ENCODE data around the gene SLC16A12.

The SLC16A12 gene

DNA sequence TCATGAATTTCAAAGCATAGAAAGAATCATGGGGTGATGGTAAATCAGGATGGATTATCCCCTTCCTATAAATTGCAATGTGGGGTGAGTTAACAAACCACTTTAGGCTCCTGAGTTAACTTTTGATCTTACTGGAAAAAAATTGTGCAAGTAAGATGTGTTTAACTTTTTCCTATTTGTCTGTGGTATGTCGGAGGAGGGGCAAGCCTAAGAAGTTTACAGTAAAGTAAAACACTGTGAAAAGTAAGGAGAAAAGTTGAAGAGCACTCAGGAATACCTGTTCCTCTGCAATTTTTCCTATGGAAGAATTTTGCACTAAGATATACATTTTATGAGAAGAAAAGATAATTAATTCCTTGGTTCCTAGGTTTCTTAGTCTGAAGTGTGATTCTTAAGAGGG lies 76.6 kb downstream of the SLC16A12 start:
- Histone ChIP-seq H3K4me1 (ENCODE audit: control insufficient read depth, insufficient read depth, low read depth, low read length) (no peaks in the 10 kb centered on the region), H2BK15ac (ENCODE audit: low read depth, poor library complexity, severe bottlenecking) (no peak overlapping the region), H3K4me3 (ENCODE audit: insufficient read depth in 1 of 2, low read depth in 1 of 2, low read length in 2 of 2) (no peak overlapping the region), H3K14ac (ENCODE audit: low read length in 2 of 2) (no peak overlapping the region), H3K23ac (ENCODE audit: low read length in 2 of 2) (no peak overlapping the region), H2BK120ac (ENCODE audit: low read depth, low read length) (no peak overlapping the region), H3K9ac (ENCODE audit: low read length) (no peak overlapping the region), H2BK5ac (ENCODE audit: low read depth, low read length, poor library complexity, severe bottlenecking) (no peak overlapping the region), H3K79me1 (replicated peaks; ENCODE audit: low read length, poor library complexity, severe bottlenecking) (no peaks in the 10 kb centered on the region), H3K27ac (ENCODE audit: low read length, poor library complexity, severe bottlenecking) (no peak overlapping the region), H2AFZ (ENCODE audit: low read depth, low read length) (no peak overlapping the region), H3K9me3 (ENCODE audit: control insufficient read depth, low read length) (no peaks in the 10 kb centered on the region), H3K4ac (ENCODE audit: low read depth in 1 of 2, low read length in 2 of 2) (no peak overlapping the region), H3K36me3 (ENCODE audit: control insufficient read depth in 1 of 2, insufficient read depth in 2 of 2, low read depth in 1 of 2, low read length in 2 of 2) (no peaks in the 10 kb centered on the region), H2AK5ac (ENCODE audit: low read length, severe bottlenecking) (no peak overlapping the region), H3K4me2 (ENCODE audit: low read length, poor library complexity, severe bottlenecking) (no peak overlapping the region), H3K27me3 (ENCODE audit: control insufficient read depth in 1 of 2, insufficient read depth in 1 of 2, low read length in 2 of 2) (no peaks in the 10 kb centered on the region), H3K18ac (ENCODE audit: low read depth in 1 of 2, low read length in 2 of 2) (no peak overlapping the region), H4K91ac (ENCODE audit: low read length) (no peak overlapping the region), H4K8ac (ENCODE audit: low read length) (no peak overlapping the region), H2BK12ac (ENCODE audit: low read length in 2 of 2) (no peak overlapping the region)
- DNase-seq: peak; percentile 66
- WGBS: 76% methylated on average over 1 of the region's 1 CpG

DNA sequence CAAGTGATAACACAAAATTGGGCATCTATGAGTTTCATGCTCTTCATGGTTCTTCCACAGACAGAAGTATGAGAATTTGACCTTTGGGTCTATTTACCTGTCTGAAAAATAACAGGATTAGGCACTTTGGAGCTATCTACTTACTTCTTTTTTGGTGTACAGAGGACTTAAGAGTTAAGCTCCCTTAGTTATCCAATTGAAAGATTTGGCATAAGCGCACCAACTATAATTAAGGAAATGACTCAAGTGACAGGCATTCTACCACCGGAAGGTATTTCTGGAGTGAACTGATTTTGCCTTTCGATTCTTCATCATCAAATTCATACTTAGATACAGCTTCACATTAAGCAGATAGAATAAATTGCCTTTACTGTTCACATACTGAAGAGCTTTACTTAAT lies 77.1 kb downstream of the SLC16A12 start:
- peak overlapping the region; percentile 58 for H2BK120ac ChIP-seq (ENCODE audit: low read depth, low read length)
- no peak overlapping the region for H2AFZ ChIP-seq (ENCODE audit: low read depth, low read length)
- H3K9ac ChIP-seq (ENCODE audit: low read length): no peak overlapping the region
- no peak overlapping the region for H2BK15ac ChIP-seq (ENCODE audit: low read depth, poor library complexity, severe bottlenecking)
- peak overlapping the region; percentile 75 for H4K8ac ChIP-seq (ENCODE audit: low read length)
- peak overlapping the region; percentile 44 for H2AK5ac ChIP-seq (ENCODE audit: low read length, severe bottlenecking)
- H2BK5ac ChIP-seq (ENCODE audit: low read depth, low read length, poor library complexity, severe bottlenecking): no peak overlapping the region
- no peak overlapping the region for H3K23ac ChIP-seq (ENCODE audit: low read length in 2 of 2)
- H3K27me3 ChIP-seq (ENCODE audit: control insufficient read depth in 1 of 2, insufficient read depth in 1 of 2, low read length in 2 of 2): no peaks in the 10 kb centered on the region
- no peaks in the 10 kb centered on the region for H3K36me3 ChIP-seq (ENCODE audit: control insufficient read depth in 1 of 2, insufficient read depth in 2 of 2, low read depth in 1 of 2, low read length in 2 of 2)
- no peak overlapping the region for H3K4me2 ChIP-seq (ENCODE audit: low read length, poor library complexity, severe bottlenecking)
- WGBS: no CpG with 5 or more reads among the region's 3 CpGs
- peak overlapping the region; percentile 37 to 87 for H3K18ac ChIP-seq (ENCODE audit: low read depth in 1 of 2, low read length in 2 of 2)
- DNase-seq: peak; percentile 64
- no peaks in the 10 kb centered on the region for H3K79me1 ChIP-seq (replicated peaks; ENCODE audit: low read length, poor library complexity, severe bottlenecking)
- no peak overlapping the region for H3K27ac ChIP-seq (ENCODE audit: low read length, poor library complexity, severe bottlenecking)
- no peak overlapping the region for H3K14ac ChIP-seq (ENCODE audit: low read length in 2 of 2)
- H3K9me3 ChIP-seq (ENCODE audit: control insufficient read depth, low read length): no peaks in the 10 kb centered on the region
- H3K4me1 ChIP-seq (ENCODE audit: control insufficient read depth, insufficient read depth, low read depth, low read length): no peaks in the 10 kb centered on the region
- no peak overlapping the region for H3K4me3 ChIP-seq (ENCODE audit: insufficient read depth in 1 of 2, low read depth in 1 of 2, low read length in 2 of 2)
- H2BK12ac ChIP-seq (ENCODE audit: low read length in 2 of 2): peak overlapping the region in 1 of 2 experiments; percentile 87
- peak overlapping the region in 1 of 2 experiments; percentile 11 for H3K4ac ChIP-seq (ENCODE audit: low read depth in 1 of 2, low read length in 2 of 2)
- H4K91ac ChIP-seq (ENCODE audit: low read length): no peak overlapping the region

DNA sequence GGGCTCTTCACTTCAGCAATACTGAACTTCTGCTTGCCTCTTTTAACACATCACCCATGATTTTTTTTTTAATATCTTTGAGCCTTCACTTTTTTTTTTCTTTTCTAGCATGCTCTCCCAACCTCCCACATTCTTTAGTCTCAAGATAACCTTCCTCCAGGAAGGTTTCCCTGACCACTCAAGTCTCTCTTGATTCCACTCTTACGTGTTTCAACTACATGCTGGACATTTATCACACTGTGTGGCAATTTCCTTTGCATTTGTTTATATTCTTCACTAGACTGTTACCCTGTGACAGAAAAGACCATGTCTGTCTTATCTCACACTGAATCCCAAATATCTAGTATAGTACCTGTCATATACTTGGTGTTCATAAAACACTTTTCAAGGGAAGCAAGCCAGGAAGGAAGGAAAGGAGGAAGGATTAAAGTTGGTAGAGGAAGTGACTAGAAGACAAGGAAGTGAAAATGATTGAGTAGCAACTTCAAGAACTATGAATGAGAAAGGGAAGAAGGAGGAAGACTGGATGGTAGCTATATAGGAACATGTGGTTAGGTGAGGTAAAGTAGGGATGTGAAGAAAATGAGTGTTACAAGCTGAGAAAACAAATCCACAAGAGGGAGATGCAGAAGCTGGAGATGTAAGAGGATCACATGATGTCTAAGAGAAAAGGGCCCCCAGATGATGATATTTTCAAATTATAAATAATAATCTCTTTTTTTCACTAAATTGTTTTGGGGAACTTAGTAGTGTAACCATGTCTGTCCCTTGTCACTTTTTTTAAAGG lies 80.6 kb downstream of the SLC16A12 start:
- Histone ChIP-seq H4K91ac (ENCODE audit: low read length) (no peak overlapping the region), H2BK5ac (ENCODE audit: low read depth, low read length, poor library complexity, severe bottlenecking) (no peak overlapping the region), H3K27me3 (ENCODE audit: control insufficient read depth in 1 of 2, insufficient read depth in 1 of 2, low read length in 2 of 2) (no peaks in the 10 kb centered on the region), H3K14ac (ENCODE audit: low read length in 2 of 2) (no peak overlapping the region), H2BK12ac (ENCODE audit: low read length in 2 of 2) (no peak overlapping the region), H3K27ac (ENCODE audit: low read length, poor library complexity, severe bottlenecking) (no peak overlapping the region), H3K9me3 (ENCODE audit: control insufficient read depth, low read length) (no peaks in the 10 kb centered on the region), H2AFZ (ENCODE audit: low read depth, low read length) (no peak overlapping the region), H3K79me1 (replicated peaks; ENCODE audit: low read length, poor library complexity, severe bottlenecking) (no peaks in the 10 kb centered on the region), H3K4ac (ENCODE audit: low read depth in 1 of 2, low read length in 2 of 2) (no peak overlapping the region), H3K36me3 (ENCODE audit: control insufficient read depth in 1 of 2, insufficient read depth in 2 of 2, low read depth in 1 of 2, low read length in 2 of 2) (no peaks in the 10 kb centered on the region), H2AK5ac (ENCODE audit: low read length, severe bottlenecking) (no peak overlapping the region), H3K4me1 (ENCODE audit: control insufficient read depth, insufficient read depth, low read depth, low read length) (no peaks in the 10 kb centered on the region), H3K4me2 (ENCODE audit: low read length, poor library complexity, severe bottlenecking) (no peak overlapping the region), H3K9ac (ENCODE audit: low read length) (no peak overlapping the region), H3K23ac (ENCODE audit: low read length in 2 of 2) (no peak overlapping the region), H4K8ac (ENCODE audit: low read length) (no peak overlapping the region), H3K18ac (ENCODE audit: low read depth in 1 of 2, low read length in 2 of 2) (no peak overlapping the region), H2BK120ac (ENCODE audit: low read depth, low read length) (no peak overlapping the region), H3K4me3 (ENCODE audit: insufficient read depth in 1 of 2, low read depth in 1 of 2, low read length in 2 of 2) (no peak overlapping the region), H2BK15ac (ENCODE audit: low read depth, poor library complexity, severe bottlenecking) (no peak overlapping the region)
- 5% methylated on average over 1 of the region's 1 CpG for WGBS
- peak; percentile 66 for DNase-seq

DNA sequence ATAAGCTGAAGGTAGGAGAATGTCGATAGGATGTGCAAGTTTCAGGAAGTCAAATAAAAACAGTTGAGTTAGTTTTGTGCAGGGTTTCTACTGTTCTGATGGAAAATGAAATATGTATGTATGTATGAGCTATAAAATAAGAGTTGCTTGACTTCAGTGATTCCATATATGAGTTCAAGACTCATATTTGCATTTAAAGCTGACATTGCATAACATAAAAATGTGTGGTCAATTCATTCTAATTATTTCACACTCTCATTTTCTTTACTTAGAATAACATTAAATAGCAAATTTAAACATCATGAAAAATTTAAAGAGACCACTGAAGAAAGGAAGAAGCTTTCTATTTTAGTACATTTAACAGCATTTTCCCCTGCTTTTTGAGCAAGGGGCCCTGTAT lies 83.2 kb downstream of the SLC16A12 start:
- Histone ChIP-seq H3K4me3 (ENCODE audit: insufficient read depth in 1 of 2, low read depth in 1 of 2, low read length in 2 of 2) (no peak overlapping the region), H4K91ac (ENCODE audit: low read length) (no peak overlapping the region), H3K4ac (ENCODE audit: low read depth in 1 of 2, low read length in 2 of 2) (no peak overlapping the region), H3K14ac (ENCODE audit: low read length in 2 of 2) (no peak overlapping the region), H3K9ac (ENCODE audit: low read length) (no peak overlapping the region), H3K27ac (ENCODE audit: low read length, poor library complexity, severe bottlenecking) (no peak overlapping the region), H3K36me3 (ENCODE audit: control insufficient read depth in 1 of 2, insufficient read depth in 2 of 2, low read depth in 1 of 2, low read length in 2 of 2) (no peaks in the 10 kb centered on the region), H2AFZ (ENCODE audit: low read depth, low read length) (no peak overlapping the region), H3K18ac (ENCODE audit: low read depth in 1 of 2, low read length in 2 of 2) (no peak overlapping the region), H2BK15ac (ENCODE audit: low read depth, poor library complexity, severe bottlenecking) (no peak overlapping the region), H2AK5ac (ENCODE audit: low read length, severe bottlenecking) (no peak overlapping the region), H4K8ac (ENCODE audit: low read length) (no peak overlapping the region), H2BK5ac (ENCODE audit: low read depth, low read length, poor library complexity, severe bottlenecking) (no peak overlapping the region), H3K4me2 (ENCODE audit: low read length, poor library complexity, severe bottlenecking) (no peak overlapping the region), H3K79me1 (replicated peaks; ENCODE audit: low read length, poor library complexity, severe bottlenecking) (no peaks in the 10 kb centered on the region), H3K23ac (ENCODE audit: low read length in 2 of 2) (no peak overlapping the region), H2BK12ac (ENCODE audit: low read length in 2 of 2) (no peak overlapping the region), H2BK120ac (ENCODE audit: low read depth, low read length) (no peak overlapping the region), H3K27me3 (ENCODE audit: control insufficient read depth in 1 of 2, insufficient read depth in 1 of 2, low read length in 2 of 2) (no peaks in the 10 kb centered on the region), H3K9me3 (ENCODE audit: control insufficient read depth, low read length) (no peaks in the 10 kb centered on the region), H3K4me1 (ENCODE audit: control insufficient read depth, insufficient read depth, low read depth, low read length) (no peaks in the 10 kb centered on the region)
- WGBS: 100% methylated on average over 1 of the region's 1 CpG
- DNase-seq: no peak

Data from mesenchymal stem cell (in vitro differentiated cells and primary cell).